Large intestine (tissue), 3 donors: ENCODE data around the gene CSKMT. TPM values are rescaled to one million over a fixed set of nuclear protein-coding genes. Genes with fewer than 3 reads are reported as not detected.

Experiments
- DNase-seq, 2 donors: peaks; one replicate each; pipeline versions ENCODE4 v3.0.0 to v3.0.0-alpha.2; 2013
- H3K27ac ChIP-seq: one replicate; pipeline ENCODE4 v1.5.1; 2013; ENCODE audit warnings: low read length
- H3K27me3 ChIP-seq: 2 replicates; pipeline ENCODE4 v1.6.1; 2013; ENCODE audit warnings: low read length; ENCODE audit not compliant: control insufficient read depth, insufficient read depth
- H3K36me3 ChIP-seq: 2 replicates; pipeline ENCODE4 v1.6.1; 2013; ENCODE audit warnings: low read length; ENCODE audit not compliant: control insufficient read depth, insufficient read depth
- H3K4me1 ChIP-seq: one replicate; pipeline ENCODE4 v1.6.1; 2013; ENCODE audit warnings: low read length; ENCODE audit not compliant: control insufficient read depth, insufficient read depth
- H3K4me3 ChIP-seq: one replicate; pipeline ENCODE4 v1.5.1; 2013; ENCODE audit warnings: low read length
- H3K9me3 ChIP-seq: one replicate; pipeline ENCODE4 v1.6.1; 2013; ENCODE audit warnings: mild to moderate bottlenecking, low read depth, low read length, moderate library complexity; ENCODE audit not compliant: control insufficient read depth
- WGBS: methylation state at CpG from one replicate; pipeline ENCODE4 v1.1.5; 2013; ENCODE audit warnings: low lambda C conversion rate; ENCODE audit not compliant: insufficient coverage; 5-methylcytosine and 5-hydroxymethylcytosine counted together
- polyA plus RNA-seq: library from polyadenylated mRNA; unstranded; fragments of 120-200 nt; gene quantifications from one replicate; pipeline ENCODE4 v1.2.1, GENCODE V29; 2013

Gene CSKMT
- polyA plus RNA-seq, 1 donor, result 8.7 TPM

GRCh38 chr11:62654297-62654696 is 10.8 kb upstream of the CSKMT start:
- no peaks in the 10 kb centered on the region for H3K27me3 ChIP-seq
- WGBS, result 100% methylated on average over 1 of the region's 11 CpGs
- no peak for DNase-seq
- peaks cover 5% of the 10 kb centered on the region for H3K4me1 ChIP-seq
- no peaks in the 10 kb centered on the region for H3K9me3 ChIP-seq
- no peak overlapping the region for H3K4me3 ChIP-seq
- peaks cover 6% of the 10 kb centered on the region for H3K36me3 ChIP-seq
- H3K27ac ChIP-seq, result no peak overlapping the region

- Histone ChIP-seq H3K27me3 (no peaks in the 10 kb centered on the region), H3K27ac (no peak overlapping the region), H3K9me3 (no peaks in the 10 kb centered on the region), H3K4me3 (no peak overlapping the region), H3K4me1 (peaks cover 3% of the 10 kb centered on the region), H3K36me3 (peaks cover 4% of the 10 kb centered on the region)
- no peak for DNase-seq
- no CpG with 5 or more reads among the region's 5 CpGs for WGBS
Observed at GRCh38 chr11:62656796-62657429, 8.2 kb upstream of the CSKMT start.

GRCh38 chr11:62664405-62665074 is 572 bp upstream of the CSKMT start:
- Histone ChIP-seq H3K4me3 (peak overlapping the region; percentile 92), H3K4me1 (peaks cover 22% of the 10 kb centered on the region), H3K36me3 (peaks cover 28% of the 10 kb centered on the region), H3K27ac (peak overlapping the region; percentile 90), H3K9me3 (no peaks in the 10 kb centered on the region), H3K27me3 (no peaks in the 10 kb centered on the region)
- peak; percentile 53 to 79 for DNase-seq
- no CpG with 5 or more reads among the region's 36 CpGs for WGBS

- Histone ChIP-seq H3K9me3 (no peaks in the 10 kb centered on the region), H3K4me3 (peak overlapping the region; percentile 92), H3K27me3 (no peaks in the 10 kb centered on the region), H3K4me1 (peaks cover 24% of the 10 kb centered on the region), H3K27ac (peak overlapping the region; percentile 83), H3K36me3 (peaks cover 28% of the 10 kb centered on the region)
- whole genome bisulfite sequencing, result no CpG with 5 or more reads among the region's 39 CpGs
- DNase-seq, result peak; percentile 38 to 39
Observed at GRCh38 chr11:62665599-62666258, 617 bp downstream of the CSKMT start.

- H3K4me3 ChIP-seq, result peak overlapping the region; percentile 92
- peak overlapping the region; percentile 83 for H3K27ac ChIP-seq
- peaks cover 24% of the 10 kb centered on the region for H3K4me1 ChIP-seq
- WGBS, result no CpG with 5 or more reads among the region's 16 CpGs
- no peaks in the 10 kb centered on the region for H3K9me3 ChIP-seq
- H3K36me3 ChIP-seq, result peaks cover 28% of the 10 kb centered on the region
- no peaks in the 10 kb centered on the region for H3K27me3 ChIP-seq
- DNase-seq, result no peak
Observed at GRCh38 chr11:62666259-62666926, 1.3 kb downstream of the CSKMT start.

- peaks cover 26% of the 10 kb centered on the region for H3K4me1 ChIP-seq
- H3K27ac ChIP-seq, result no peak overlapping the region
- WGBS, result no CpG with 5 or more reads among the region's 2 CpGs
- no peaks in the 10 kb centered on the region for H3K27me3 ChIP-seq
- H3K4me3 ChIP-seq, result no peak overlapping the region
- no peak for DNase-seq
- H3K36me3 ChIP-seq, result peaks cover 20% of the 10 kb centered on the region
- H3K9me3 ChIP-seq, result no peaks in the 10 kb centered on the region
Observed at GRCh38 chr11:62667460-62667859, 2.3 kb downstream of the CSKMT start.

GRCh38 chr11:62669420-62670161 is 4.5 kb downstream of the CSKMT start:
- no peak overlapping the region for H3K27ac ChIP-seq
- H3K27me3 ChIP-seq, result no peaks in the 10 kb centered on the region
- peaks cover 32% of the 10 kb centered on the region for H3K4me1 ChIP-seq
- no peaks in the 10 kb centered on the region for H3K9me3 ChIP-seq
- DNase-seq, result peak in 1 of 2 donors; percentile 30
- no peak overlapping the region for H3K4me3 ChIP-seq
- no CpG with 5 or more reads among the region's 4 CpGs for WGBS
- H3K36me3 ChIP-seq, result peaks cover 24% of the 10 kb centered on the region

- no CpG with 5 or more reads among the region's 17 CpGs for WGBS
- Histone ChIP-seq H3K27ac (peak overlapping the region; percentile 83), H3K4me1 (peaks cover 29% of the 10 kb centered on the region)
Observed at GRCh38 chr11:62671236-62671607, 6.1 kb downstream of the CSKMT start.

GRCh38 chr11:62671608-62672389 is 6.7 kb downstream of the CSKMT start, which contains the start of the genes LBHD1 and UQCC3:
LBHD1 (minus strand) TSS chr11:62672267; CDS start chr11:62670031, 2,236 bp downstream.
UQCC3 (plus strand) TSS chr11:62671673; CDS start chr11:62671746, 73 bp downstream.
- no peaks in the 10 kb centered on the region for H3K9me3 ChIP-seq
- peak within 1 kb of the TSS; percentile 83 for H3K27ac ChIP-seq
- peaks cover 26% of the 10 kb centered on the region for H3K36me3 ChIP-seq
- peaks cover 23% of the 10 kb centered on the region for H3K4me1 ChIP-seq
- DNase-seq, result peak; percentile 73 to 92
- peak within 1 kb of the TSS; percentile 98 for H3K4me3 ChIP-seq
- H3K27me3 ChIP-seq, result no peaks in the 10 kb centered on the region
- no CpG with 5 or more reads among the region's 59 CpGs for WGBS

More at GRCh38 chr11:62671236-62671607, 6.1 kb downstream of the CSKMT start:
- Histone ChIP-seq H3K36me3 (peaks cover 26% of the 10 kb centered on the region), H3K4me3 (peak overlapping the region; percentile 98), H3K9me3 (no peaks in the 10 kb centered on the region), H3K27me3 (no peaks in the 10 kb centered on the region)
- DNase-seq, result no peak
